ENCODE data around the gene MYO1A. TPM values are rescaled to one million over a fixed set of nuclear protein-coding genes. Genes with fewer than 3 reads are reported as not detected.

The MYO1A gene
- total and polyA plus RNA-seq, 2 of the 13 experiments (the other 11 are each of a cell fraction or from before 2014, with no cell fraction given), result 5.3 to 6.0 TPM

DNA sequence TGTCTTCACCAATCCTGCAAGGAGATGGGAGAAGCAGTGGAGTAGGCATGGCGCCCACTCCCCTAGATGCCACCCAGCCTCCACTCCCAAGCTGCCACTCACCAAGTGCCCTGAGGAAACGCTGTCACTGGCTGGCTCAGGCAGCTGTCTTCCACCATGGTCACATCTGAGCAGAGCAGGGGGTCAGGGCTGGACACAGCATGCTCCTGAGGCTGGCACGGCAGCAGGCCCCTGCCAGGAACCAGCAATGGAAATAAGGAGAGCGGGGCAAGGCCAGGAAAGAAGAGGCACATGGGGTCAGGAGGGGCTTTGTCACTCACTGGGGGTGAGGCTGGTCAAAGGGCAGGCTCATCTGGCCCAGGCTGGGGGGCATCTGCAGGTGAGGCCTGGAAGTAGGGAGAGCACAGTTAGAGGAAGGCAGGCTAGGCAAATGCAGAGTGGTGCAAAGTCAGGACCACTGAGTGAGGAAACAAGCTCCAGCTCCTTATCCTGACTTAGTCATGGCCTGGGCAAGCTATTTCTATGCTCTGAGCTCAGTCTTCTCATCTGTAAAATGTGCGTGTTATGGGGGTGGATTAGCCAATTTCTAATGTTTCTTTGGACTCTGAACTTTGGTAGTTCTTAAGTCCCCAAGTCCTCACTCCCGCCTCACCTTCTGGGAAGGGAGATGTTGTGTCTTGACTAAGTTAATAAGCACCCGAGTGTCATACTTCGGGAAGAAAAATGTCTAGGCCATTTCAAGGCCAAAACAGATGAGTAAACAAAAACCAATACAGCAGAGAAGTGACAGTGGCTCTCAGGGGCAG lies 47.0 kb upstream of the MYO1A start (continued):
- TF ChIP-seq, protein P1, sequence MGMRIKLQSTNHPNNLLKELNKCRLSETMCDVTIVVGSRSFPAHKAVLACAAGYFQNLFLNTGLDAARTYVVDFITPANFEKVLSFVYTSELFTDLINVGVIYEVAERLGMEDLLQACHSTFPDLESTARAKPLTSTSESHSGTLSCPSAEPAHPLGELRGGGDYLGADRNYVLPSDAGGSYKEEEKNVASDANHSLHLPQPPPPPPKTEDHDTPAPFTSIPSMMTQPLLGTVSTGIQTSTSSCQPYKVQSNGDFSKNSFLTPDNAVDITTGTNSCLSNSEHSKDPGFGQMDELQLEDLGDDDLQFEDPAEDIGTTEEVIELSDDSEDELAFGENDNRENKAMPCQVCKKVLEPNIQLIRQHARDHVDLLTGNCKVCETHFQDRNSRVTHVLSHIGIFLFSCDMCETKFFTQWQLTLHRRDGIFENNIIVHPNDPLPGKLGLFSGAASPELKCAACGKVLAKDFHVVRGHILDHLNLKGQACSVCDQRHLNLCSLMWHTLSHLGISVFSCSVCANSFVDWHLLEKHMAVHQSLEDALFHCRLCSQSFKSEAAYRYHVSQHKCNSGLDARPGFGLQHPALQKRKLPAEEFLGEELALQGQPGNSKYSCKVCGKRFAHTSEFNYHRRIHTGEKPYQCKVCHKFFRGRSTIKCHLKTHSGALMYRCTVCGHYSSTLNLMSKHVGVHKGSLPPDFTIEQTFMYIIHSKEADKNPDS (CRISPR knock-in tag; IDR thresholded peaks at IDR 0.05), result no peak
- TF ChIP-seq CHD4 (IDR thresholded peaks at IDR 0.05; ENCODE audit: borderline replicate concordance, low read length), result no peak
- TF ChIP-seq, protein P2, sequence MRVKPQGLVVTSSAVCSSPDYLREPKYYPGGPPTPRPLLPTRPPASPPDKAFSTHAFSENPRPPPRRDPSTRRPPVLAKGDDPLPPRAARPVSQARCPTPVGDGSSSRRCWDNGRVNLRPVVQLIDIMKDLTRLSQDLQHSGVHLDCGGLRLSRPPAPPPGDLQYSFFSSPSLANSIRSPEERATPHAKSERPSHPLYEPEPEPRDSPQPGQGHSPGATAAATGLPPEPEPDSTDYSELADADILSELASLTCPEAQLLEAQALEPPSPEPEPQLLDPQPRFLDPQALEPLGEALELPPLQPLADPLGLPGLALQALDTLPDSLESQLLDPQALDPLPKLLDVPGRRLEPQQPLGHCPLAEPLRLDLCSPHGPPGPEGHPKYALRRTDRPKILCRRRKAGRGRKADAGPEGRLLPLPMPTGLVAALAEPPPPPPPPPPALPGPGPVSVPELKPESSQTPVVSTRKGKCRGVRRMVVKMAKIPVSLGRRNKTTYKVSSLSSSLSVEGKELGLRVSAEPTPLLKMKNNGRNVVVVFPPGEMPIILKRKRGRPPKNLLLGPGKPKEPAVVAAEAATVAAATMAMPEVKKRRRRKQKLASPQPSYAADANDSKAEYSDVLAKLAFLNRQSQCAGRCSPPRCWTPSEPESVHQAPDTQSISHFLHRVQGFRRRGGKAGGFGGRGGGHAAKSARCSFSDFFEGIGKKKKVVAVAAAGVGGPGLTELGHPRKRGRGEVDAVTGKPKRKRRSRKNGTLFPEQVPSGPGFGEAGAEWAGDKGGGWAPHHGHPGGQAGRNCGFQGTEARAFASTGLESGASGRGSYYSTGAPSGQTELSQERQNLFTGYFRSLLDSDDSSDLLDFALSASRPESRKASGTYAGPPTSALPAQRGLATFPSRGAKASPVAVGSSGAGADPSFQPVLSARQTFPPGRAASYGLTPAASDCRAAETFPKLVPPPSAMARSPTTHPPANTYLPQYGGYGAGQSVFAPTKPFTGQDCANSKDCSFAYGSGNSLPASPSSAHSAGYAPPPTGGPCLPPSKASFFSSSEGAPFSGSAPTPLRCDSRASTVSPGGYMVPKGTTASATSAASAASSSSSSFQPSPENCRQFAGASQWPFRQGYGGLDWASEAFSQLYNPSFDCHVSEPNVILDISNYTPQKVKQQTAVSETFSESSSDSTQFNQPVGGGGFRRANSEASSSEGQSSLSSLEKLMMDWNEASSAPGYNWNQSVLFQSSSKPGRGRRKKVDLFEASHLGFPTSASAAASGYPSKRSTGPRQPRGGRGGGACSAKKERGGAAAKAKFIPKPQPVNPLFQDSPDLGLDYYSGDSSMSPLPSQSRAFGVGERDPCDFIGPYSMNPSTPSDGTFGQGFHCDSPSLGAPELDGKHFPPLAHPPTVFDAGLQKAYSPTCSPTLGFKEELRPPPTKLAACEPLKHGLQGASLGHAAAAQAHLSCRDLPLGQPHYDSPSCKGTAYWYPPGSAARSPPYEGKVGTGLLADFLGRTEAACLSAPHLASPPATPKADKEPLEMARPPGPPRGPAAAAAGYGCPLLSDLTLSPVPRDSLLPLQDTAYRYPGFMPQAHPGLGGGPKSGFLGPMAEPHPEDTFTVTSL (CRISPR knock-in tag; IDR thresholded peaks at IDR 0.05; ENCODE audit: borderline replicate concordance), result no peak

Measured in HepG2 (cell line).